ENCODE measurements around the gene CCDC74B.
A peak's percentile ranks its signal among the peaks of the same experiment; 100 is the strongest.
"Not testable (repeated sequence)": the region's sequence is repeated elsewhere in the genome, so short reads cannot be mapped to it uniquely, and the experiment has no call there.

The CCDC74B gene

GRCh38 chr2:130183512-130184373 is 38.8 kb upstream of the CCDC74B start:
- no peak for FAIRE-seq
- TF ChIP-seq POU2F2 (IDR thresholded peaks at IDR 0.05; ENCODE audit: low read depth, low read length), result no peak
- no peak for TF ChIP-seq SPI1 (IDR thresholded peaks at IDR 0.05; ENCODE audit: low read depth, low read length)
- no peak for TF ChIP-seq TAF1 (IDR thresholded peaks at IDR 0.05; ENCODE audit: low read depth, low read length)

GRCh38 chr2:130182826-130183511 is 38.1 kb upstream of the CCDC74B start:
- DNase-seq (ENCODE audit: insufficient read length, low spot score), result not testable (repeated sequence)
- peak; percentile 66 for FAIRE-seq

More at GRCh38 chr2:130183512-130184373, 38.8 kb upstream of the CCDC74B start:
- DNase-seq (ENCODE audit: insufficient read length, low spot score), result no peak

- TF ChIP-seq POLR2AphosphoS5 (IDR thresholded peaks at IDR 0.05; ENCODE audit: low read depth, low read length), result peak; percentile 59; the same call in 1 of the 2 replicates
- TF ChIP-seq TAF1 (IDR thresholded peaks at IDR 0.05; ENCODE audit: low read depth, low read length), result peak; percentile 2; the same call in 1 of the 2 replicates
- TF ChIP-seq POLR2A (IDR thresholded peaks at IDR 0.05; ENCODE audit: low read depth, low read length), result peak; percentile 61; the same call in 1 of the 2 replicates
- not testable (repeated sequence) for FAIRE-seq
- DNase-seq (ENCODE audit: insufficient read length, low spot score), result peak; percentile 89
Observed at GRCh38 chr2:130181880-130182682, 37.2 kb upstream of the CCDC74B start, which contains the start of gene MZT2B. TSS of gene MZT2B (plus strand) at chr2:130182262. CDS start at chr2:130182283, 21 bp downstream.

GRCh38 chr2:130181325-130181879 is 36.5 kb upstream of the CCDC74B start, which contains the start of gene SMPD4:
TSS of gene SMPD4 (minus strand) at chr2:130181602. CDS start at chr2:130176592, 5,010 bp downstream.
- FAIRE-seq, result peak; percentile 99
- TF ChIP-seq TAF1 (IDR thresholded peaks at IDR 0.05; ENCODE audit: low read depth, low read length) (peak; percentile 77), PAX5 (IDR thresholded peaks at IDR 0.05; ENCODE audit: insufficient read depth, low read length, severe bottlenecking) (peak; percentile 15), POU2F2 (IDR thresholded peaks at IDR 0.05; ENCODE audit: low read depth, low read length) (no peak)

GRCh38 chr2:130180404-130181324 is 35.8 kb upstream of the CCDC74B start:
- not testable (repeated sequence) for DNase-seq (ENCODE audit: insufficient read length, low spot score); FAIRE-seq

More at GRCh38 chr2:130181325-130181879, 36.5 kb upstream of the CCDC74B start, which contains the start of gene SMPD4:
- DNase-seq (ENCODE audit: insufficient read length, low spot score), result peak; percentile 83

GRCh38 chr2:130174866-130175265 is 30.0 kb upstream of the CCDC74B start:
- DNase-seq (ENCODE audit: insufficient read length, low spot score), result not testable (repeated sequence)
- peak; percentile 54 for FAIRE-seq

- TF ChIP-seq PAX5 (IDR thresholded peaks at IDR 0.05; ENCODE audit: insufficient read depth, low read length, severe bottlenecking) (no peak), SPI1 (IDR thresholded peaks at IDR 0.05; ENCODE audit: low read depth, low read length) (no peak), POLR2A (IDR thresholded peaks at IDR 0.05; ENCODE audit: low read depth, low read length) (no peak)
- FAIRE-seq (no peak), DNase-seq (ENCODE audit: insufficient read length, low spot score) (no peak)
Observed at GRCh38 chr2:130169896-130170295, 25.0 kb upstream of the CCDC74B start.

- DNase-seq (ENCODE audit: insufficient read length, low spot score); FAIRE-seq: not testable (repeated sequence)
Observed at GRCh38 chr2:130169163-130169562, 24.3 kb upstream of the CCDC74B start.

- not testable (repeated sequence) for FAIRE-seq; DNase-seq (ENCODE audit: insufficient read length, low spot score)
Observed at GRCh38 chr2:130166611-130167010, 21.7 kb upstream of the CCDC74B start.

- DNase-seq (ENCODE audit: insufficient read length, low spot score) (no peak), FAIRE-seq (no peak)
- TF ChIP-seq PAX5 (IDR thresholded peaks at IDR 0.05; ENCODE audit: insufficient read depth, low read length, severe bottlenecking), result no peak
- TF ChIP-seq TAF1 (IDR thresholded peaks at IDR 0.05; ENCODE audit: low read depth, low read length), result no peak
- TF ChIP-seq POU2F2 (IDR thresholded peaks at IDR 0.05; ENCODE audit: low read depth, low read length), result no peak
- no peak for TF ChIP-seq POLR2AphosphoS5 (IDR thresholded peaks at IDR 0.05; ENCODE audit: low read depth, low read length)
- no peak for TF ChIP-seq SPI1 (IDR thresholded peaks at IDR 0.05; ENCODE audit: low read depth, low read length)
- TF ChIP-seq POLR2A (IDR thresholded peaks at IDR 0.05; ENCODE audit: low read depth, low read length), result no peak
Observed at GRCh38 chr2:130165293-130166016, 20.5 kb upstream of the CCDC74B start.

Data from GM12891 (cell line).